ENCODE data around the gene CPTP. TPM values are rescaled to one million over a fixed set of nuclear protein-coding genes. Genes with fewer than 3 reads are reported as not detected.

CPTP gene
- total and polyA plus RNA-seq, 2 of the 13 experiments (the other 11 are each of a cell fraction or from before 2014, with no cell fraction given) = 5.5 to 9.3 TPM

- TF ChIP-seq TEAD3 (CRISPR knock-in tag; optimal IDR thresholded peaks at IDR 0.05; ENCODE audit: borderline replicate concordance) (peak; percentile 6), RXRA (CRISPR knock-in tag; IDR thresholded peaks at IDR 0.05) (peak; percentile 73), ZNF790 (CRISPR knock-in tag; IDR thresholded peaks at IDR 0.05; ENCODE audit: borderline replicate concordance) (0 out of 2 replicates have a peak, but pooled peaks have one; percentile 76), ZSCAN12 (CRISPR knock-in tag; IDR thresholded peaks at IDR 0.05) (0 out of 2 replicates have a peak, but pooled peaks have one; percentile 53), ZNF224 (CRISPR knock-in tag; IDR thresholded peaks at IDR 0.05) (peak; percentile 31; the same call in 1 of the 2 replicates), ZNF75D (CRISPR knock-in tag; IDR thresholded peaks at IDR 0.05; ENCODE audit: borderline replicate concordance) (no peak), ZNF296 (CRISPR knock-in tag; conservative IDR thresholded peaks at IDR 0.05) (peak; percentile 68; the same call in 1 of the 2 replicates), SNRNP70 (IDR thresholded peaks at IDR 0.05; ENCODE audit: low read depth, low read length) (no peak), PHF21A (CRISPR knock-in tag; IDR thresholded peaks at IDR 0.05) (peak; percentile 46; the same call in 1 of the 2 replicates), ZNF234 (CRISPR knock-in tag; conservative IDR thresholded peaks at IDR 0.05) (peak; percentile 74; the same call in 1 of the 2 replicates), ZNF503 (CRISPR knock-in tag; IDR thresholded peaks at IDR 0.05) (no peak; the same call in 1 of the 2 replicates), PHF20 (CRISPR knock-in tag; IDR thresholded peaks at IDR 0.05) (peak; percentile 50; the same call in 1 of the 2 replicates), NFIC (IDR thresholded peaks at IDR 0.05; ENCODE audit: low read length) (no peak), ZNF124 (CRISPR knock-in tag; IDR thresholded peaks at IDR 0.05) (no peak), FOXO1 (CRISPR knock-in tag; IDR thresholded peaks at IDR 0.05) (0 out of 2 replicates have a peak, but pooled peaks have one; percentile 12), ZNF784 (CRISPR knock-in tag; IDR thresholded peaks at IDR 0.05; ENCODE audit: borderline replicate concordance) (peak; percentile 70; the same call in 1 of the 2 replicates), ZMYM3 (CRISPR knock-in tag; IDR thresholded peaks at IDR 0.05) (0 out of 2 replicates have a peak, but pooled peaks have one; percentile 11), MAF1 (CRISPR knock-in tag; IDR thresholded peaks at IDR 0.05; ENCODE audit: borderline replicate concordance) (peak; percentile 77), NKX3-1 (CRISPR knock-in tag; IDR thresholded peaks at IDR 0.05) (peak; percentile 31; the same call in 1 of the 2 replicates), HDAC2 (CRISPR knock-in tag; IDR thresholded peaks at IDR 0.05) (0 out of 2 replicates have a peak, but pooled peaks have one; percentile 14), NFATC3 (CRISPR knock-in tag; IDR thresholded peaks at IDR 0.05) (peak; percentile 32; the same call in 1 of the 2 replicates), ZNF343 (CRISPR knock-in tag; IDR thresholded peaks at IDR 0.05) (no peak), NONO (IDR thresholded peaks at IDR 0.05) (no peak), NONO (CRISPR knock-in tag; conservative IDR thresholded peaks at IDR 0.05) (peak; percentile 13; the same call in 1 of the 2 replicates), ZNF737 (CRISPR knock-in tag; IDR thresholded peaks at IDR 0.05; ENCODE audit: borderline replicate concordance) (0 out of 2 replicates have a peak, but pooled peaks have one; percentile 65), ZNF333 (CRISPR knock-in tag; IDR thresholded peaks at IDR 0.05; ENCODE audit: borderline replicate concordance) (peak; percentile 86), ZNF235 (CRISPR knock-in tag; IDR thresholded peaks at IDR 0.05; ENCODE audit: borderline replicate concordance) (0 out of 2 replicates have a peak, but pooled peaks have one; percentile 62), POLR2G (IDR thresholded peaks at IDR 0.05; ENCODE audit: low read depth, low read length) (peak; percentile 79), SAP130 (CRISPR knock-in tag; IDR thresholded peaks at IDR 0.05; ENCODE audit: low read depth) (peak; percentile 81), MYNN (CRISPR knock-in tag; IDR thresholded peaks at IDR 0.05; ENCODE audit: low read depth) (0 out of 2 replicates have a peak, but pooled peaks have one; percentile 54)
Observed at GRCh38 chr1:1324524-1325287, at the start of gene CPTP, which contains the start of gene INTS11 (continued).
